Right renal cortex interstitium (tissue), 3 donors: ENCODE results near the gene SAMD11. TPM values are rescaled to one million over a fixed set of nuclear protein-coding genes. Genes with fewer than 3 reads are reported as not detected.

Experiments used
- DNase-seq, 3 donors: peaks; one replicate each; pipeline ENCODE4 v3.0.0-alpha.2; 2013; ENCODE audit warnings: low read depth in 3 of 3, low spot score in 2 of 3
- polyA plus RNA-seq, 3 donors: library from polyadenylated mRNA; unstranded; fragments of 120-200 nt; gene quantifications; one replicate each; pipeline ENCODE4 v1.2.1, GENCODE V29; 2013; ENCODE audit not compliant: insufficient read length in 3 of 3

The SAMD11 gene
- polyA plus RNA-seq, 3 donors: 39.9 to 43.0 (median 42.7) TPM

DNA sequence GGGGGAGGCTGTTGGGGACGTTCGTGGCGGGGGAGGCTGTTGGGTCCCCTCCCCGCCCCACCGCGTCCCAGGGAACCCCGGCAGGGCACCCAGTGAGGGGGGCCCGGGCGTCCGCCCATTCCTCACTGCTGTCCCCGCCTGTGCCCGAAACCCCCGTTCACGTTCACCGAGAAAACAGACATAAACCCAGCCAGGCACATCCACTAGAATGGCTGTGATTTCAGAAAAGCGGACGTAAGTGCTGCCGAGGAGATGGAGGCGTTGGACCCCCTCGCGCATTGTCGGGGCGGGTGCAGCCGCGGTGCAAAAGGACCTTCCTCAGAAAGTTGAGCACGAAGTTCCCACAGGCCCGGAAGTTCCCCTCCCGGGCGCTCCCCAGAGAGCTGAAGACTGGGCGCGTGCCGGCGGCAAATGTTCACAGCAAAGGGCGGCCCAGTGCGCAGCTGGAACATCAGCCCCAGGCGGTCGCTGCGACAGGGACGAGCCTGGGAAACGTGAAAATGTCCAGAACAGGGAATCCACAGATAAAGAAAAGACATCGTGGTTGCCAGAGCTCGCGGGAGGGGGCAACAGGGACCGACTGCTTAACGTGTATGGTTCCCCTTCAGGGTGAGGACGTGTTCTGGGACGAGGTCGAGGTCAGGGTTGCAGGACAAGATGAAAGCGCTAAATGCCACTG lies 18.5 kb upstream of the SAMD11 start:
- DNase-seq: no peak

- no peak for DNase-seq
These were observed 17.7 kb upstream of the SAMD11 start for GRCh38 chr1:905811-906599.

GRCh38 chr1:906600-907420 lies 16.9 kb upstream of the SAMD11 start:
- DNase-seq: no peak

- DNase-seq: no peak
These were observed 15.9 kb upstream of the SAMD11 start for GRCh38 chr1:907611-908451.

- DNase-seq: no peak
These were observed 15.1 kb upstream of the SAMD11 start for GRCh38 chr1:908661-909060.

GRCh38 chr1:909861-910310 lies 13.8 kb upstream of the SAMD11 start:
- no peak for DNase-seq

DNA sequence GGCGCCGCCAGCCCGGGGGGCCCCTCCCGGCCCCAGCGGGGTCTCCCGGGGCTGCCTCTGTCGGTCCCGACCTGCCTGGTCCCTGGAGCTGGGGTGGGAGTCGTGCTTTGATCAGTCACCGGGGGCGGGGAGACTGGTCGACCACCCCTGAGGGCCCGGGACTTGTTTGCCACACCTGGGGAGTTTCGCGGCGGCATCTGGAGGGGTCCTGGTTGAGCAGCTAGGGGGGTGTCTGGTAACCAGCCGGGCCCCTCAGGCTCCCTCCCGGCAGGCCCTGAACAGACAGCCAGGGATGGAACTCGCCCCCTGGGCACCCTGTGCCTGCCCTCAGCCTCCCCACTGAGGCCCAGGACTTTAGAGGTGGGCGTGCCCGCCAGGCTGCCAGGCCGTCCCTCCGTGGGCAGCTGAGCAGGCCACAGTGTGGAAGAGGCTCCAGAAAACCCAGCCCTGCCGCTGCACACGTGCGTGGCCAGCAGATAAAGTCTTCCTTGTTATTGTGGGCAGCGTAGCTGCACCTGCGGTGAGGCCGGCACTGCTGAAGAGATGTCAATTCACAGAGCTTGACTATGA lies 13.3 kb upstream of the SAMD11 start:
- no peak for DNase-seq

DNA sequence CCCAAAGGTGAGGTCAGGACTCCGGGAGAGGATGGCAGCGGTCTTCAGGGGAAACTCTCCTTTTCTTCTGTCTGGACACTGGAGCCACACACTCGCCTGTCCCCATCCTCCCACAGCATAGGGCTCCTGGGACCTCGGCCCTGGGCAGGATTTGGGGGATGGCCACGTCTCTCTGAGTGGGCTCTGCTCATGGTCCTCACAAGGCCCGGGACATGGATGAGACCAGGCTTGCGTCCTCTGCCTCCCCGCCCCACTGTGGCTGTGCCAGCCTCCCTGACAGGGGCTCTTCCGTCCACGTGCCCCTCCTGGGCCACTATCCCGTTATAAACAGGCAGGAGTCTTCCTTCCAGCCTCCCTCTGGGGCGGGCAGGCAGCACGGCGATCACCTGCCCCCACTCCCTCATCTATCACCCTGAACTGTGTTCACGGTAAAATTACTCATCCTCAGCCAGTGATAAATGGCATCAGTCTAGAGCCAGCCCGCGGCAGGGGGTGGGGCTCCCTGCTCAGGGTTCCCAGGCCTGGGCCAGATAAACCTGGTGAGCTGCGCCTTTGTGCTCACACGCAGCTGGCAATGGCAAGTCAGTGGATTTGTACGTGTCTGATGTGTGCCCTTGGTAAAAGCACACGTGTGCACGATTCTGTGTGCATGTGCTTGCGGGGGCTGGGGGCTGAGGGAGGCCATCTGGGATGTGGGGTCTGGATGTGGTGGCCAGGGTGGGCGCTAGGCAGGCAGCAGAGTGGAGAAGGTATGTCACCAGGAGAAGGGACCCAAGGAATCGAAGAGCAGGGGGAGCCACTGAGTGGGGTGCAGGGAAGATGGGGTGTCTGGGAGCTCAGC lies 12.6 kb upstream of the SAMD11 start:
- DNase-seq: no peak

- no peak for DNase-seq
These were observed 11.6 kb upstream of the SAMD11 start for GRCh38 chr1:911875-912739.

GRCh38 chr1:912740-913301 lies 10.9 kb upstream of the SAMD11 start:
- no peak for DNase-seq

DNA sequence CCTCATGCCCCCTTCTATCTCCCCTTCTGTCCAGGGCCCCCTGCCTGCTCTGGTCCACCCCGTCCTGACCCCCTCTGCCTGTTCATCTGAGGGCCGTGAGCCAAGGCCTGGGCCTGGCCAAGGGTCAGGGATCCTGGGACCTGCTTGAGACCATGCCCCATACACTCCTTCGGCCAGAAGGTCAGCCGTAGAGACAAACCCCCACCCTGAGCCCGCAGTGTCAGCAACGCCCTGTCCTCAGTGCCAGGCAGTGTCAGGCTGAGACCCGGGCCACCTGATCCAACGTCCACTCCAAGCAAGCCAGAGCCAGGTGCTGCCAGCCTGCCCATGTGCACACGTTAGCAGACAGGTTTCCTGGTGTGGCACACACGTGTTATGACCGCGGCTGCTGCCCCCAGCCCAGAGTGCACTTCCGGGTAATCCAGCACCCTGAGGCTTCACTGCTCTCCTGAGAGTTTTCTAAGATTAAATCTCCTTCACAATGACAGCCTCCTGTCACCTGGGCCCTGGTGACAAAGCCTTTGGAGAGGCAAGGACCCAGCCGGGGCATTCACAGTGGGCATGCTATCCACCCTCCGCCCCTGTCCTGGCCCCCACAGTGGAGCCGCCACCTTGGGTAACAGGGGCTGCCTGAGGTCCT lies 10.1 kb upstream of the SAMD11 start:
- DNase-seq: no peak

- DNase-seq: no peak
These were observed 9.4 kb upstream of the SAMD11 start for GRCh38 chr1:914131-914890.

- no peak for DNase-seq
These were observed 8.8 kb upstream of the SAMD11 start for GRCh38 chr1:914891-915280.

GRCh38 chr1:915295-916172 lies 8.2 kb upstream of the SAMD11 start:
- no peak for DNase-seq

- DNase-seq: no peak
These were observed 7.3 kb upstream of the SAMD11 start for GRCh38 chr1:916173-917075.
